Keratinocyte (primary cell): Measurements from ENCODE around the gene CAPZA1. TPM values are rescaled to one million over a fixed set of nuclear protein-coding genes. Genes with fewer than 3 reads are reported as not detected.

Experiments used
- DNase-seq: peaks from one replicate; pipeline ENCODE4 v3.0.0-alpha.2; 2011; ENCODE audit warnings: low read depth, missing footprints, low spot score
- FAIRE-seq: peaks from 2 replicates; lab custom pipeline; 2011; peaks lifted over from hg19 to GRCh38; lab: Jason Lieb, UNC
- H2AFZ ChIP-seq: 2 replicates; pipeline ENCODE4 v1.6.0; 2012; ENCODE audit warnings: low read length, control low read depth, inconsistent platforms; ENCODE audit not compliant: control insufficient read depth
- H3K27ac ChIP-seq: 2 replicates; pipeline ENCODE4 v1.5.1; 2011; ENCODE audit warnings: low read length; ENCODE audit not compliant: control insufficient read depth, insufficient read depth
- H3K27me3 ChIP-seq: 3 replicates; pipeline ENCODE4 v1.6.0; 2011; ENCODE audit warnings: low read length; ENCODE audit not compliant: control insufficient read depth, insufficient read depth; ENCODE audit errors: extremely low read depth
- H3K36me3 ChIP-seq, 2 experiments: 2 replicates in 1 of 2; 3 replicates in 1 of 2; pipeline ENCODE4 v1.5.1; 2011; ENCODE audit warnings: low read length in 2 of 2, mild to moderate bottlenecking in 1 of 2; ENCODE audit not compliant: control insufficient read depth in 2 of 2, insufficient read depth in 2 of 2; ENCODE audit errors: extremely low read depth in 1 of 2
- H3K4me1 ChIP-seq: 3 replicates; pipeline ENCODE4 v1.5.1; 2011; ENCODE audit warnings: low read length; ENCODE audit not compliant: control insufficient read depth, insufficient read depth; ENCODE audit errors: extremely low read depth
- H3K4me2 ChIP-seq: 3 replicates; pipeline ENCODE4 v1.6.0; 2011; ENCODE audit warnings: low read depth, low read length; ENCODE audit not compliant: control insufficient read depth, insufficient read depth; ENCODE audit errors: extremely low read depth
- H3K4me3 ChIP-seq, 3 experiments: fragments of 200-600 bp in 1 of 3; sonication (generic) in 1 of 3; 2 replicates in 2 of 3; 3 replicates in 1 of 3; pipeline ENCODE4 v1.5.1; 2011 to 2016; ENCODE audit warnings: low read length in 3 of 3, mild to moderate bottlenecking in 3 of 3, control low read depth in 2 of 3, inconsistent platforms in 1 of 3, low read depth in 1 of 3, mixed read lengths in 1 of 3, mixed run types in 1 of 3, moderate library complexity in 1 of 3; ENCODE audit not compliant: control insufficient read depth in 2 of 3, insufficient read depth in 2 of 3; ENCODE audit errors: extremely low read depth in 1 of 3
- H3K79me2 ChIP-seq: 2 replicates; pipeline ENCODE4 v1.6.0; 2012; ENCODE audit warnings: low read length; ENCODE audit not compliant: control insufficient read depth, insufficient read depth
- H3K9ac ChIP-seq: 3 replicates; pipeline ENCODE4 v1.6.0; 2011; ENCODE audit warnings: low read length; ENCODE audit not compliant: control insufficient read depth, insufficient read depth; ENCODE audit errors: extremely low read depth
- H3K9me1 ChIP-seq: 3 replicates; pipeline ENCODE4 v1.6.0; 2011; ENCODE audit warnings: low read length; ENCODE audit not compliant: control insufficient read depth, insufficient read depth; ENCODE audit errors: extremely low read depth
- H3K9me3 ChIP-seq: 2 replicates; pipeline ENCODE4 v1.5.1; 2012; ENCODE audit warnings: low read depth, low read length; ENCODE audit not compliant: control insufficient read depth
- H4K20me1 ChIP-seq: 3 replicates; pipeline ENCODE4 v1.6.0; 2011; ENCODE audit warnings: low read length; ENCODE audit not compliant: control insufficient read depth, insufficient read depth; ENCODE audit errors: extremely low read depth
- EZH2 ChIP-seq: IDR thresholded peaks from one replicate; pipeline ENCODE4 v1.6.1; 2012; ENCODE audit warnings: inconsistent platforms, mild to moderate bottlenecking, low read length, moderate library complexity
- dilution Hi-C: fragments of 300-500 bp; cut with MboI; formaldehyde crosslinking; loops from one replicate; pipeline ENCODE4 v1.7.0; 2020; ENCODE audit warnings: low sequenced_read_pairs; ENCODE audit not compliant: extremely low pct_ligation_motif_present
- polyA plus RNA-seq, 5 experiments: library from polyadenylated mRNA; depleted of rRNA in 3 of 5; stranded (reverse) in 3 of 5; stranded (forward) in 1 of 5; unstranded in 1 of 5; fragments of >200 nt; gene quantifications; 1 replicate in 1 of 5; 2 replicates in 3 of 5; 3 replicates in 1 of 5; pipeline versions ENCODE4 v1.2.1 to v1.2.3, GENCODE V29; 2011 to 2012; ENCODE audit warnings: missing spikeins in 2 of 5, low read depth in 1 of 5, low replicate concordance in 1 of 5
- TF ChIP-seq, protein P1 (sequence below), 3 experiments: IDR thresholded peaks in 1 of 3; conservative IDR thresholded peaks in 1 of 3; optimal IDR thresholded peaks in 1 of 3; 2 replicates in 2 of 3; 3 replicates in 1 of 3; pipeline versions ENCODE3 to v1.5.1; 2011; ENCODE audit warnings: low read length in 3 of 3, mild to moderate bottlenecking in 3 of 3, moderate library complexity in 2 of 3, control low read depth in 1 of 3, inconsistent platforms in 1 of 3; ENCODE audit not compliant: insufficient read depth in 2 of 3; ENCODE audit errors: extremely low read depth in 1 of 3

CAPZA1 gene
- polyA plus RNA-seq, 1 donor (not counting 4 experiments of a cell fraction or from before 2014, with no cell fraction given), result 239 TPM

DNA sequence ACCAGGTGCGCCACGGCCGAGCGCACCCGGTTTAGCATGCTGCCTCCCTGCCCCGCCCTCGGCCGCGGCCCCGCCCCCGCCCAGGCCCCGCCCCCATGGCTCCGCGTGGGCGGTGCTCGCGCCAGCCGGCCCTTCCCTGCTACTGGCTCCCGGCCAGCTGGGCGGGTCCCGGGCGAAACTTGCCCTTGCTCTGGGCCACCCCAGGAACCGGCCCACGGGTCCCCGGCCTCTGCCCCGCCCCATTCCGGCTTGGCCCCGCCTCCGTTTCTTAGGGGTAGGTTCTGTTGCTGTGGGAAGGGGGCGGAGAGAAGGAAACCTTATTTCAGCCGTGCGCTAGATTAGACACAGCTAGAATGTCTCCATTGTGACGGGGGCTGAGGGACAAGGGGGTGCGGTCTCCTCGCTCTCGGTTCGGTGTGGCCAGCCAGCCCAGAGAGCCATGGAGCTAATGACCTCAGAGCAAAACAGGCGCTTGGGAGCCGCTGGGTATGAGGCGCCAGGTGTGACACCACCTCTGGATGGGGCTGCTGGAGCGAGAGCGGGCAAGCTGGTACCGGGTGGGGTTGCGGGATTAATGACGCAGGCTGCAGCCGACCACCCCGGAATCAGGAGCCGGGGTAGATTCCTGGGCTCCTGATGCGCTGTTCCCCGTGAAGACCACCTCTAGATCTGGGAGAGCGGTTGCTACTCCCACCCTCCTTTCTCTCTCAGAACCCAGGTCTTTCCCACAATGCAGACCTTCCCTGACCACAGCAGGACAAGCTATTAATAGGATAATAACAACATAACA, 95.8 kb downstream of the CAPZA1 start, which contains the start of gene PPM1J:
TSS of gene PPM1J (minus strand) at position 69 of the 790 bp plus-strand sequence. CDS start at position 38, 31 bp downstream.
- Histone ChIP-seq H4K20me1 (no peaks in the 10 kb centered on the region), H3K9ac (peak within 1 kb of the TSS; percentile 78), H3K36me3 (peaks cover 5 to 7% of the 10 kb centered on the region in 2 experiments), H3K4me2 (peak within 1 kb of the TSS; percentile 100), H3K27me3 (no peaks in the 10 kb centered on the region), H2AFZ (peak within 1 kb of the TSS; percentile 97), H3K79me2 (no peaks in the 10 kb centered on the region), H3K9me1 (no peaks in the 10 kb centered on the region), H3K27ac (peak within 1 kb of the TSS; percentile 75), H3K9me3 (no peaks in the 10 kb centered on the region), H3K4me3 (peak within 1 kb of the TSS; percentile 69 to 89 (median 83)), H3K4me1 (peaks cover 8% of the 10 kb centered on the region)
- TF ChIP-seq EZH2, result no peak
- TF ChIP-seq, protein P1, sequence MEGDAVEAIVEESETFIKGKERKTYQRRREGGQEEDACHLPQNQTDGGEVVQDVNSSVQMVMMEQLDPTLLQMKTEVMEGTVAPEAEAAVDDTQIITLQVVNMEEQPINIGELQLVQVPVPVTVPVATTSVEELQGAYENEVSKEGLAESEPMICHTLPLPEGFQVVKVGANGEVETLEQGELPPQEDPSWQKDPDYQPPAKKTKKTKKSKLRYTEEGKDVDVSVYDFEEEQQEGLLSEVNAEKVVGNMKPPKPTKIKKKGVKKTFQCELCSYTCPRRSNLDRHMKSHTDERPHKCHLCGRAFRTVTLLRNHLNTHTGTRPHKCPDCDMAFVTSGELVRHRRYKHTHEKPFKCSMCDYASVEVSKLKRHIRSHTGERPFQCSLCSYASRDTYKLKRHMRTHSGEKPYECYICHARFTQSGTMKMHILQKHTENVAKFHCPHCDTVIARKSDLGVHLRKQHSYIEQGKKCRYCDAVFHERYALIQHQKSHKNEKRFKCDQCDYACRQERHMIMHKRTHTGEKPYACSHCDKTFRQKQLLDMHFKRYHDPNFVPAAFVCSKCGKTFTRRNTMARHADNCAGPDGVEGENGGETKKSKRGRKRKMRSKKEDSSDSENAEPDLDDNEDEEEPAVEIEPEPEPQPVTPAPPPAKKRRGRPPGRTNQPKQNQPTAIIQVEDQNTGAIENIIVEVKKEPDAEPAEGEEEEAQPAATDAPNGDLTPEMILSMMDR (optimal IDR thresholded peaks at IDR 0.05 in 1 of 3, IDR thresholded peaks at IDR 0.05 in 1 of 3, conservative IDR thresholded peaks at IDR 0.05 in 1 of 3; ENCODE audit: extremely low read depth in 1 of 3, insufficient read depth in 2 of 3, low read length in 3 of 3), result no peak
- FAIRE-seq, result no peak
- dilution Hi-C loops, result loop anchor here (5.0 kb wide), 1 partner anchor 67 kb away; no protein-coding TSS in a partner anchor
- DNase-seq, result peak; percentile 71

DNA sequence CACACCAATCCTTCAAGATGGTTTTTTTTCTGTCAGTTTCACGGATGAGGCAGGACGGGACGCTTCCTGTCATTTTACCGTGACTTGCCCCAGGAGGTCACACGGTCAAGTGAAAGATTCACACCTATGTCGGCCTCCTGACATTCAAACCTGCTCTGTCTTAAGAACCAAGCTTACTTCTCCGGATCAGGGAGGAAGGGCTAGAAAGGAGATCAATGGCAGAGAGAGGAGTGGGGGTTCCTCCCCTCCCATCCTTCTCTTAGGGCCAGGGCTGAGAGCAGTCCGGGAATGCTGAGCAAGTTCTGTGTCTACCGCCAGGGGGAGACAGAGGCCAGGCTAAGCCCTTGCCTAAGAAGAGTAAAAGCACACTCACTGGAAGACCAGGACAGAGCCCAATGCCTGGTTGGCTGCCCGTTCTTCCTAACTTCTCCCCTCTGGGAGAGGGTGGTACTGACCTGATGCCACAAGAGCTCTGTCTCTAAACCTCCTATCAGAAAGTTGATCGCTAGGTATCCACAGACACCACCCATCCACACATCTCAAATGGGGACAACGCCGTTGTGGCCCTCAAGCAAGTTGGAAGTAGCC, 96.6 kb downstream of the CAPZA1 start:
- Histone ChIP-seq H3K27me3 (no peaks in the 10 kb centered on the region), H3K9ac (peak overlapping the region; percentile 78), H3K79me2 (no peaks in the 10 kb centered on the region), H2AFZ (peak overlapping the region; percentile 97), H3K4me3 (peak overlapping the region; percentile 69 to 83 (median 80)), H3K36me3 (peaks cover under 1 to 4% of the 10 kb centered on the region in 2 experiments), H3K4me1 (peaks cover 8% of the 10 kb centered on the region), H3K9me3 (no peaks in the 10 kb centered on the region), H3K4me2 (peak overlapping the region; percentile 100), H4K20me1 (no peaks in the 10 kb centered on the region), H3K9me1 (no peaks in the 10 kb centered on the region), H3K27ac (peak overlapping the region; percentile 75)
- FAIRE-seq, result peak; percentile 92
- DNase-seq, result peak; percentile 80
- dilution Hi-C loops, result loop anchor here (5.0 kb wide), 1 partner anchor 66 kb away; no protein-coding TSS in a partner anchor
- TF ChIP-seq, protein P1 (optimal IDR thresholded peaks at IDR 0.05 in 1 of 3, IDR thresholded peaks at IDR 0.05 in 1 of 3, conservative IDR thresholded peaks at IDR 0.05 in 1 of 3; ENCODE audit: extremely low read depth in 1 of 3, insufficient read depth in 2 of 3, low read length in 3 of 3), result peak; percentile 96 to 98 (median 97)
- TF ChIP-seq EZH2, result no peak
